ENCODE data around the gene FOSB. TPM values are rescaled to one million over a fixed set of nuclear protein-coding genes. Genes with fewer than 3 reads are reported as not detected.

The FOSB gene
- total and polyA plus RNA-seq, 9 of the 15 experiments (the other 6 are each of a cell fraction or from before 2014, with no cell fraction given) = 0.11 to 2.7 (median 0.73) TPM

GRCh38 chr19:45506246-45506988 is 38.6 kb downstream of the FOSB start (continued):
- TF ChIP-seq MGA (IDR thresholded peaks at IDR 0.05) = no peak; the same call in 1 of the 2 replicates
- no peak for TF ChIP-seq SRSF9 (IDR thresholded peaks at IDR 0.05; ENCODE audit: borderline replicate concordance, low read depth, low read length)
- TF ChIP-seq RBBP5 (IDR thresholded peaks at IDR 0.05; ENCODE audit: borderline replicate concordance, insufficient read depth, low read length, poor library complexity, severe bottlenecking) = peak; percentile 25
- no peak for TF ChIP-seq ZNF551 (CRISPR knock-in tag; IDR thresholded peaks at IDR 0.05)
- TF ChIP-seq BRD4 (IDR thresholded peaks at IDR 0.05) = no peak
- TF ChIP-seq THRA (IDR thresholded peaks at IDR 0.05) = no peak
- TF ChIP-seq CHD2 (IDR thresholded peaks at IDR 0.05; ENCODE audit: low read depth, low read length) = no peak
- no peak for TF ChIP-seq IRF2 (CRISPR knock-in tag; IDR thresholded peaks at IDR 0.05)
- no peak for TF ChIP-seq ELK1 (CRISPR knock-in tag; IDR thresholded peaks at IDR 0.05)
- no peak for TF ChIP-seq STAG1 (CRISPR knock-in tag; IDR thresholded peaks at IDR 0.05; ENCODE audit: borderline replicate concordance)
- no peak for TF ChIP-seq ZNF277 (CRISPR knock-in tag; IDR thresholded peaks at IDR 0.05; ENCODE audit: borderline replicate concordance)
